ENCODE measurements around the gene STAC.

Gene STAC

DNA sequence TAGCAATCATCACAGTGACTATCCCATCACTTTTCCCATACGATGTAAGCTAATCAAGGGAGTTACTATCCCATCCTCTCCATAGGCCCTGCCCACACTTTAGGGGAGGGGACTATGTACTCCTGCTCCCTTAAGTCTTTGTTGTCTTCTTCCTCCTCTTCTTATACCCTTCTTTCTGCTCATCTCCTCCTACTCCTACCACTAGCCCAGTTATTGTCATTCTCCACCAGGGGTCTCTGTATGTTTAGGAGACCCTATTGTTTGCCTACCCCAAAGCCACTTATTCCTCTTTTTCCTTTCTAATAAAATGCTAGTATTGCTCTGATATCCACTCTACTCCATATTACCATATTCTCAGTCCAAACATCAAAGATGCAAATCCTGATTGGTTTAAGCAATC, 27.8 kb downstream of the STAC start:
- TF ChIP-seq FOXP2 (optimal IDR thresholded peaks at IDR 0.05; ENCODE audit: borderline replicate concordance, extremely low read depth, extremely low read length, insufficient read depth) (no peak), TAF1 (IDR thresholded peaks at IDR 0.05; ENCODE audit: borderline replicate concordance, insufficient read depth, low read length) (no peak)

GRCh38 chr3:36409862-36410261, 29.6 kb downstream of the STAC start:
- TF ChIP-seq FOXP2 (optimal IDR thresholded peaks at IDR 0.05; ENCODE audit: borderline replicate concordance, extremely low read depth, extremely low read length, insufficient read depth) (no peak), TAF1 (IDR thresholded peaks at IDR 0.05; ENCODE audit: borderline replicate concordance, insufficient read depth, low read length) (no peak), REST (IDR thresholded peaks at IDR 0.05; ENCODE audit: insufficient read depth in 1 of 2, low read depth in 2 of 2, low read length in 2 of 2) (no peak), POLR2AphosphoS5 (IDR thresholded peaks at IDR 0.05; ENCODE audit: low read depth, low read length) (no peak), SIN3A (IDR thresholded peaks at IDR 0.05; ENCODE audit: borderline replicate concordance, insufficient read depth, low read length) (no peak)

DNA sequence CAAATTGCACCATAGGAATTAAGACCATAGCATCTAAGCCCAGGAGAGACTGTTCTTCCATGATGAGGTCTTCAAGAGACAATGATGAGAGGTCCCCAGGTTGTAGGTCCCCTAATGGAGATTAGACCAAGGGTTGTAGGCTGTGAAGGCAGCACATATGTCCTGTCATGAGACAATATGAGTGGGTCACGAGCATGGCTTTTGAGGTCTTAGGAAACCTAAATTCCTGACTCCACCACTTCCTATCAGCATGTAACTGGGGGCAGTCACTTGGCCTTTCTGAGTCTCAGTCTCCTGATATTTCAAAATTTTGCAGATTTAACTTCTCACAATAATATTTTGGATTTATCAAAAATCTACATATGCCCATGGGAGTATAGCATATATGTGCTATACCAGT, 31.3 kb downstream of the STAC start:
- no peak for TF ChIP-seq POLR2AphosphoS5 (IDR thresholded peaks at IDR 0.05; ENCODE audit: low read depth, low read length)
- TF ChIP-seq SIN3A (IDR thresholded peaks at IDR 0.05; ENCODE audit: borderline replicate concordance, insufficient read depth, low read length) = no peak
- TF ChIP-seq REST (IDR thresholded peaks at IDR 0.05; ENCODE audit: insufficient read depth in 1 of 2, low read depth in 2 of 2, low read length in 2 of 2) = no peak
- no peak for TF ChIP-seq TAF1 (IDR thresholded peaks at IDR 0.05; ENCODE audit: borderline replicate concordance, insufficient read depth, low read length)
- no peak for TF ChIP-seq FOXP2 (optimal IDR thresholded peaks at IDR 0.05; ENCODE audit: borderline replicate concordance, extremely low read depth, extremely low read length, insufficient read depth)

DNA sequence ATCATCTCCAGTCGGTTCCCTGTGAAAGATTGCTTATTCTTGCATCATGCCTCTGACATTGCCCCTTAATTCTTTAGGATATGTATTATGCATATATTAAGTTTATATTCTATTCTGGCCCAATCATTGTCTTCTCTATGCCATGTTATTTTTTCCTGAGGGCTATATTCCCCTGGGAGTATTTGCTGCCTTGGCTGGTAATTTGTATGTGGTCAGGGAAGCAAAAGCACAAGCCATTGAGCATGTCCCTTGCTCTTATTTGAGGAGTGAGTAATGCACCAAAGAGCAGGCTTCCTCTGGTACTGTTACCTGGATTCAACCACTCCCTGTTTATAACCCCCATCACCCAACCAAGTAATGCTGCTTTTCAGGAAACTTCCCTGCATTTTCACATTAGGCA, 36.3 kb downstream of the STAC start:
- TF ChIP-seq SIN3A (IDR thresholded peaks at IDR 0.05; ENCODE audit: borderline replicate concordance, insufficient read depth, low read length) (no peak), TAF1 (IDR thresholded peaks at IDR 0.05; ENCODE audit: borderline replicate concordance, insufficient read depth, low read length) (no peak), REST (IDR thresholded peaks at IDR 0.05; ENCODE audit: insufficient read depth in 1 of 2, low read depth in 2 of 2, low read length in 2 of 2) (no peak), POLR2AphosphoS5 (IDR thresholded peaks at IDR 0.05; ENCODE audit: low read depth, low read length) (no peak), FOXP2 (optimal IDR thresholded peaks at IDR 0.05; ENCODE audit: borderline replicate concordance, extremely low read depth, extremely low read length, insufficient read depth) (no peak)

DNA sequence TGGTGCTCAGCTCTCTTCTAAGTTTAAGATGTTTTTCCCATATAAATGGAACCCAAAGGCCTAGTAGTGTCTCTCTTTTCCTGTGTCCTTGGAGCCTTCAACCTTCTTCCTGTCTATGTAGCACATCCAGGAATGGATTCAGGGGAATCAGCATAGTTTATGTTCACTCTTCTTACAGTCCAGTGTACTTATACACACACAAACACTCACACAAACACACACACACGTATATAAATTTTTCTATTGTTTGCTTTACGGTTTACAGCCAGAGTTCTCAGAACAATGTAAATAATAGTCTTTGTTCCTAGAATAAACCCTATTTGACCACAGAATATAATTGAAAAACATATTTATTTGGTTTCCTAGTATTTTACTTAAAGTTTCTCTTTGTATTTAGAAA, 36.9 kb downstream of the STAC start:
- TF ChIP-seq POLR2AphosphoS5 (IDR thresholded peaks at IDR 0.05; ENCODE audit: low read depth, low read length) = no peak
- TF ChIP-seq REST (IDR thresholded peaks at IDR 0.05; ENCODE audit: insufficient read depth in 1 of 2, low read depth in 2 of 2, low read length in 2 of 2) = no peak
- no peak for TF ChIP-seq SIN3A (IDR thresholded peaks at IDR 0.05; ENCODE audit: borderline replicate concordance, insufficient read depth, low read length)
- TF ChIP-seq FOXP2 (optimal IDR thresholded peaks at IDR 0.05; ENCODE audit: borderline replicate concordance, extremely low read depth, extremely low read length, insufficient read depth) = no peak
- no peak for TF ChIP-seq TAF1 (IDR thresholded peaks at IDR 0.05; ENCODE audit: borderline replicate concordance, insufficient read depth, low read length)
